ENCODE measurements around the gene GJA3.

DNA sequence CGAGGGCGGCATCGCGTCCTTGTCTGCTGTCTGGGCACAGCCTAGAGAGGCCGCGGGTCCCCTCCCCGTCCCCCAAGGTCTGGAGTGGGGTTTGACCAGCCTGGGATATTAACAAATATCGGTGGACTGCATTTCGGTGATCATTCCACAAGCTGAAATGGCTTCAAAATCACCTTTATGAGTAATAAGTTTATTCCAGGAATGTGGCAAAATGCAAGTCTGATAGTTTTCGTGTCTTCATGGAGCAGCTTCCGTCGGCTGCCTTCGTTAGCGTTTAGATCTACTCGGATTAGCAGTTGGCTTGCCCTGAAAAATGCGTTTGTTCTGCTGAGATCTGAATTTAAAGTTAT, 1.1 kb upstream of the GJA3 start:
- TF ChIP-seq, protein P1, sequence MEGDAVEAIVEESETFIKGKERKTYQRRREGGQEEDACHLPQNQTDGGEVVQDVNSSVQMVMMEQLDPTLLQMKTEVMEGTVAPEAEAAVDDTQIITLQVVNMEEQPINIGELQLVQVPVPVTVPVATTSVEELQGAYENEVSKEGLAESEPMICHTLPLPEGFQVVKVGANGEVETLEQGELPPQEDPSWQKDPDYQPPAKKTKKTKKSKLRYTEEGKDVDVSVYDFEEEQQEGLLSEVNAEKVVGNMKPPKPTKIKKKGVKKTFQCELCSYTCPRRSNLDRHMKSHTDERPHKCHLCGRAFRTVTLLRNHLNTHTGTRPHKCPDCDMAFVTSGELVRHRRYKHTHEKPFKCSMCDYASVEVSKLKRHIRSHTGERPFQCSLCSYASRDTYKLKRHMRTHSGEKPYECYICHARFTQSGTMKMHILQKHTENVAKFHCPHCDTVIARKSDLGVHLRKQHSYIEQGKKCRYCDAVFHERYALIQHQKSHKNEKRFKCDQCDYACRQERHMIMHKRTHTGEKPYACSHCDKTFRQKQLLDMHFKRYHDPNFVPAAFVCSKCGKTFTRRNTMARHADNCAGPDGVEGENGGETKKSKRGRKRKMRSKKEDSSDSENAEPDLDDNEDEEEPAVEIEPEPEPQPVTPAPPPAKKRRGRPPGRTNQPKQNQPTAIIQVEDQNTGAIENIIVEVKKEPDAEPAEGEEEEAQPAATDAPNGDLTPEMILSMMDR (IDR thresholded peaks at IDR 0.05; ENCODE audit: low read length) = no peak
- TF ChIP-seq EZH2 (IDR thresholded peaks at IDR 0.05; ENCODE audit: borderline replicate concordance, low read length) = no peak

All from OCI-LY1 (cell line).